Myometrial cell (primary cell): ENCODE measurements around the gene TRAPPC3L. TPM values are rescaled to one million over a fixed set of nuclear protein-coding genes. Genes with fewer than 3 reads are reported as not detected.

Experiments
- total RNA-seq: library from RNA; depleted of rRNA; stranded (reverse); fragments of >200 nt; gene quantifications from 2 replicates; pipeline ENCODE4 v1.2.3, GENCODE V29; 2015

Gene TRAPPC3L
- total RNA-seq = not detected in 2 replicates

GRCh38 chr6:116545651-116546050, at the start of gene TRAPPC3L:
TSS of gene TRAPPC3L (minus strand) at chr6:116545684. CDS start at chr6:116545514, 170 bp downstream.

GRCh38 chr6:116570856-116571682, 25.6 kb upstream of the TRAPPC3L start, which contains the start of gene RWDD1:
TSS of gene RWDD1 (plus strand) at chr6:116571504. CDS start at chr6:116571583, 79 bp downstream.

GRCh38 chr6:116553451-116553850, 8.0 kb upstream of the TRAPPC3L start, which contains the start of gene CALHM4:
TSS of gene CALHM4 (plus strand) at chr6:116553751. CDS start at chr6:116553794, 43 bp downstream.

GRCh38 chr6:116511424-116512110, 33.9 kb downstream of the TRAPPC3L start, which contains the start of gene CALHM5:
TSS of gene CALHM5 (plus strand) at chr6:116511639. CDS start at chr6:116511697, 58 bp downstream.

GRCh38 chr6:116461331-116461931, 84.1 kb downstream of the TRAPPC3L start, which contains the start of gene CALHM6:
TSS of gene CALHM6 (plus strand) at chr6:116461375. CDS start at chr6:116461930, 555 bp downstream.

Other genes starting within 250 kb of the TRAPPC3L start
- gene DSE, start 174.7 kb downstream of the TRAPPC3L start, total RNA-seq = 47.5 and 51.6 TPM in 2 replicates
- gene CALHM6, start 84.3 kb downstream of the TRAPPC3L start, total RNA-seq = not detected in 2 replicates
- gene CALHM5, start 34.0 kb downstream of the TRAPPC3L start, total RNA-seq = 0.58 and 0.71 TPM in 2 replicates
- not detected in 2 replicates for gene CALHM4, start 8.1 kb upstream of the TRAPPC3L start, total RNA-seq
- 26.5 and 42.0 TPM in 2 replicates for gene RWDD1, start 25.8 kb upstream of the TRAPPC3L start, total RNA-seq
- under 0.01 TPM in 1 of 2 replicates, not detected in the other for gene RSPH4A, start 70.8 kb upstream of the TRAPPC3L start, total RNA-seq
- 8.6 and 8.9 TPM in 2 replicates for gene ZUP1, start 123.1 kb upstream of the TRAPPC3L start, total RNA-seq
- 4.0 and 4.1 TPM in 2 replicates for gene KPNA5, start 135.5 kb upstream of the TRAPPC3L start, total RNA-seq
- 3.2 and 7.8 TPM in 2 replicates for gene FAM162B, start 220.0 kb upstream of the TRAPPC3L start, total RNA-seq